Ovary (tissue), 9 donors: Measurements from ENCODE around the gene TMA7. TPM values are rescaled to one million over a fixed set of nuclear protein-coding genes. Genes with fewer than 3 reads are reported as not detected.

Experiments
- DNase-seq, 5 donors: peaks; one replicate each; pipeline ENCODE4 v3.0.0-alpha.2; 2019 to 2020
- H3K27ac ChIP-seq, 2 donors: fragments of 200-600 bp; one replicate each; pipeline versions ENCODE4 v1.5.1 to v1.8.0; 2019 to 2022
- H3K27me3 ChIP-seq: fragments of 200-600 bp; one replicate; pipeline ENCODE4 v1.8.0; 2022
- H3K36me3 ChIP-seq: fragments of 200-600 bp; sonication (generic); one replicate; pipeline ENCODE4 v1.5.1; 2019
- H3K4me1 ChIP-seq: one replicate; pipeline ENCODE4 v1.8.1; 2013; ENCODE audit warnings: mild to moderate bottlenecking, moderate library complexity; ENCODE audit not compliant: insufficient read depth
- H3K4me3 ChIP-seq: fragments of 200-600 bp; sonication (generic); one replicate; pipeline ENCODE4 v1.5.1; 2017
- H3K9me3 ChIP-seq, 2 donors: fragments of 200-600 bp in 1 of 2; sonication (generic) in 1 of 2; one replicate each; pipeline versions ENCODE4 v1.5.1 to v1.8.1; 2013 to 2019; ENCODE audit warnings: mild to moderate bottlenecking in 1 of 2, moderate library complexity in 1 of 2
- EP300 ChIP-seq: sonication (generic); formaldehyde crosslinking; IDR thresholded peaks from one replicate; pipeline ENCODE4 v1.6.1; 2017; ENCODE audit warnings: antibody characterized with exemption
- POLR2A ChIP-seq: fragments of 450-650 bp; IDR thresholded peaks from one replicate; pipeline ENCODE4 v1.6.1; 2017; ENCODE audit warnings: antibody characterized with exemption, mild to moderate bottlenecking, moderate library complexity
- WGBS, 3 donors: extraction: QIAGEN DNeasy Blood & Tissue Kit in 1 of 3; methylation state at CpG; one replicate each; pipeline versions ENCODE4 v1.1.5 to v1.1.7; 2013 to 2017; 5-methylcytosine and 5-hydroxymethylcytosine counted together
- intact Hi-C, 4 donors: fragments of 100-400 bp; cut with DNase I; formaldehyde crosslinking; loops; one replicate each; pipeline versions ENCODE4 v1.11.0 to v1.15.1; 2022 to 2023
- polyA plus RNA-seq, 2 donors: library from polyadenylated mRNA; stranded (reverse); fragments of 200-250 nt in 1 of 2; fragments of 350-450 nt in 1 of 2; fragmentation: Illumina TruSeq in 1 of 2; extraction: RNeasy Lipid Tissue Mini Kit (QIAGEN cat#74804) in 1 of 2; gene quantifications; one replicate each; pipeline ENCODE4 v1.2.3, GENCODE V29; 2013 to 2014
- total RNA-seq, 7 donors: library from RNA; depleted of rRNA in 2 of 7; stranded (reverse); fragments of >200 nt in 2 of 7; fragmentation: NEBNext Ultra II Directional in 3 of 7; extraction: Animal tissue kit (Norgen Biotek cat#: 25700) in 3 of 7; gene quantifications; one replicate each; pipeline versions ENCODE4 v1.1.0 to v1.2.4, GENCODE V29; 2016 to 2023
- TF ChIP-seq, protein P1 (sequence below), 3 donors: fragments of 450-650 bp in 2 of 3; fragments of 200-600 bp in 1 of 3; IDR thresholded peaks; one replicate each; pipeline versions ENCODE4 v1.5.1 to v1.8.0; 2016 to 2022; ENCODE audit warnings: antibody characterized with exemption in 3 of 3, mild to moderate bottlenecking in 1 of 3
- donor health status: DM: no; HTN: no; CAD: no; lungs with moderate emphysema.
- donor health status: DM: no; HTN: no; CAD: no.
- donor health status: Bipolar disorder and iron deficiency.
- donor health status: DM: yes; HTN: yes; CAD: no.
- donor health status: DM: no; HTN: no; CAD: no.
- donor health status: DM: yes; HTN: yes; CAD: no.

The TMA7 gene
- total and polyA plus RNA-seq, 9 donors = 138 to 380 (median 222) TPM

DNA sequence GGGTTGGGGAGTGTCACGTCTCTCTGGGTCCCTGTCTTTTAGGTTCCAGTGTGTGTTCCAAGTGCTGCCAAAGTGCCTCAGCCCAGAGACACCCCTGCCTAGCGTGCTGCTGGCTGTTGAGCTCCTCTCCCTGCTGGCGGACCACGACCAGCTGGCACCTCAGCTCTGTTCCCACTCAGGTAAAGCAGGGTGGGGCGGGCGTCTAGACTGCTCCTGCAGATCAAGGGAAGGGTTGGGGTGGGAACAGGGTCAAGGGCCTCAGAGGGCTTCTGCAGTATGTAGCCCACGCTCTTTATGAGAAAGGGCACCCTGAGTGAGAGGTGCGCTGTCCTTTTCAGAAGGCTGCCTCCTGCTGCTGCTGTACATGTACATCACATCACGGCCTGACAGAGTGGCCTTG is 23.6 kb downstream of the TMA7 start:
- WGBS, 3 donors = 69 to 79% (median 73%) methylated on average over 8 to 9 of the region's 9 CpGs
- Histone ChIP-seq H3K4me3 (no peak overlapping the region), H3K9me3 (no peaks in the 10 kb centered on the region), H3K36me3 (no peaks in the 10 kb centered on the region), H3K27me3 (no peaks in the 10 kb centered on the region), H3K27ac (no peak overlapping the region), H3K4me1 (peaks cover 14% of the 10 kb centered on the region)
- intact Hi-C loops = loop anchor here (2.0 to 10.0 kb wide), 5 partner anchors 84 to 221 kb away; partner anchors contain the start of gene NCKIPSD (in 1 of the 4)
- TF ChIP-seq POLR2A = no peak
- TF ChIP-seq, protein P1, sequence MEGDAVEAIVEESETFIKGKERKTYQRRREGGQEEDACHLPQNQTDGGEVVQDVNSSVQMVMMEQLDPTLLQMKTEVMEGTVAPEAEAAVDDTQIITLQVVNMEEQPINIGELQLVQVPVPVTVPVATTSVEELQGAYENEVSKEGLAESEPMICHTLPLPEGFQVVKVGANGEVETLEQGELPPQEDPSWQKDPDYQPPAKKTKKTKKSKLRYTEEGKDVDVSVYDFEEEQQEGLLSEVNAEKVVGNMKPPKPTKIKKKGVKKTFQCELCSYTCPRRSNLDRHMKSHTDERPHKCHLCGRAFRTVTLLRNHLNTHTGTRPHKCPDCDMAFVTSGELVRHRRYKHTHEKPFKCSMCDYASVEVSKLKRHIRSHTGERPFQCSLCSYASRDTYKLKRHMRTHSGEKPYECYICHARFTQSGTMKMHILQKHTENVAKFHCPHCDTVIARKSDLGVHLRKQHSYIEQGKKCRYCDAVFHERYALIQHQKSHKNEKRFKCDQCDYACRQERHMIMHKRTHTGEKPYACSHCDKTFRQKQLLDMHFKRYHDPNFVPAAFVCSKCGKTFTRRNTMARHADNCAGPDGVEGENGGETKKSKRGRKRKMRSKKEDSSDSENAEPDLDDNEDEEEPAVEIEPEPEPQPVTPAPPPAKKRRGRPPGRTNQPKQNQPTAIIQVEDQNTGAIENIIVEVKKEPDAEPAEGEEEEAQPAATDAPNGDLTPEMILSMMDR (IDR thresholded peaks at IDR 0.05) = no peak
- TF ChIP-seq EP300 = no peak
- no peak for DNase-seq

- WGBS, 3 donors = 88 to 92% (median 90%) methylated on average over 8 to 17 of the region's 17 CpGs
- H3K27me3 ChIP-seq = no peaks in the 10 kb centered on the region
- intact Hi-C loops = loop anchor here (2.0 to 10.0 kb wide), 5 partner anchors 83 to 220 kb away; partner anchors contain the start of gene NCKIPSD (in 1 of the 4)
- peak overlapping the region; percentile 40 to 100 for H3K27ac ChIP-seq
- no peaks in the 10 kb centered on the region for H3K36me3 ChIP-seq
- DNase-seq = peak in 4 of 5 donors; percentile 50 to 60 (median 50)
- TF ChIP-seq, protein P1 (IDR thresholded peaks at IDR 0.05) = no peak
- TF ChIP-seq POLR2A (no peak), EP300 (no peak)
- no peaks in the 10 kb centered on the region for H3K9me3 ChIP-seq
- no peak overlapping the region for H3K4me3 ChIP-seq
- H3K4me1 ChIP-seq = peaks cover 18% of the 10 kb centered on the region
Observed at GRCh38 chr3:48464713-48465221, 24.7 kb downstream of the TMA7 start.

DNA sequence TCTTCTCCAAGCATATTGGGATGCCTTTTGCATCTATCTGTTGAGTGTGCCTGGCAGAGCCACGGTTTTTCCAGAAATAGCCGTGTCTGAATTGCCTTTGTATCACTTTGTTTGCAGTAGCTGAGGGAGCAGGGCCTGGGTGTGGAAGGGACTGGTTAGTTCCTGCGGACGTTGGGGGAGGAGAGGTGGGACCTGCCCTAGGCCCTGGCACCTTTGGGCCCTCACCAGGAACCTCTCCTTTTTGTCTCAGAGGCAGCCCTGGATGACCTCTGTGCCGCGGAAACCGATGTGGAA is 25.1 kb downstream of the TMA7 start:
- H3K4me1 ChIP-seq = peaks cover 20% of the 10 kb centered on the region
- no peaks in the 10 kb centered on the region for H3K27me3 ChIP-seq
- no peaks in the 10 kb centered on the region for H3K9me3 ChIP-seq
- TF ChIP-seq POLR2A (peak; percentile 34), EP300 (no peak)
- TF ChIP-seq, protein P1 (IDR thresholded peaks at IDR 0.05) = no peak
- H3K4me3 ChIP-seq = no peak overlapping the region
- H3K27ac ChIP-seq = peak overlapping the region; percentile 40 to 100
- 11 to 15% (median 12%) methylated on average over 7 of the region's 7 CpGs for WGBS, 3 donors
- intact Hi-C loops = loop anchor here in 3 of 4 donors (2.0 to 10.0 kb wide), 3 partner anchors 84 to 220 kb away; partner anchors contain the start of gene NCKIPSD (in 1 of the 3)
- H3K36me3 ChIP-seq = no peaks in the 10 kb centered on the region
- no peak for DNase-seq

- H3K27ac ChIP-seq = peak overlapping the region; percentile 98 to 100
- TF ChIP-seq, protein P1 (IDR thresholded peaks at IDR 0.05) = peak; percentile 23 to 80 (median 77)
- TF ChIP-seq EP300 (peak; percentile 21), POLR2A (peak; percentile 90)
- intact Hi-C loops = loop anchor here in 3 of 4 donors (2.0 to 10.0 kb wide), 3 partner anchors 83 to 219 kb away; partner anchors contain the start of gene NCKIPSD (in 1 of the 3)
- H3K4me1 ChIP-seq = peaks cover 22% of the 10 kb centered on the region
- DNase-seq = peak; percentile 92 to 99 (median 94)
- H3K27me3 ChIP-seq = no peaks in the 10 kb centered on the region
- WGBS, 3 donors = 0 to 2% (median 1%) methylated on average over 21 of the region's 21 CpGs
- no peaks in the 10 kb centered on the region for H3K36me3 ChIP-seq
- H3K4me3 ChIP-seq = peak overlapping the region; percentile 48
- no peaks in the 10 kb centered on the region for H3K9me3 ChIP-seq
Observed at GRCh38 chr3:48465531-48466378, 25.7 kb downstream of the TMA7 start.
